ENCODE results near the gene KRTAP2-3.

- TF ChIP-seq CTCF (IDR thresholded peaks at IDR 0.05) (no peak), POLR2A (IDR thresholded peaks at IDR 0.05) (no peak), EP300 (IDR thresholded peaks at IDR 0.05) (no peak)
Measured at GRCh38 chr17:41010441-41010840, 49.5 kb downstream of the KRTAP2-3 start.

All from gastroesophageal sphincter (tissue), 3 donors.